Measurements from ENCODE around the gene STEAP2. TPM values are rescaled to one million over a fixed set of nuclear protein-coding genes. Genes with fewer than 3 reads are reported as not detected.

Gene STEAP2
- total and polyA plus RNA-seq, 9 donors = 1.9 to 7.1 (median 3.0) TPM

DNA sequence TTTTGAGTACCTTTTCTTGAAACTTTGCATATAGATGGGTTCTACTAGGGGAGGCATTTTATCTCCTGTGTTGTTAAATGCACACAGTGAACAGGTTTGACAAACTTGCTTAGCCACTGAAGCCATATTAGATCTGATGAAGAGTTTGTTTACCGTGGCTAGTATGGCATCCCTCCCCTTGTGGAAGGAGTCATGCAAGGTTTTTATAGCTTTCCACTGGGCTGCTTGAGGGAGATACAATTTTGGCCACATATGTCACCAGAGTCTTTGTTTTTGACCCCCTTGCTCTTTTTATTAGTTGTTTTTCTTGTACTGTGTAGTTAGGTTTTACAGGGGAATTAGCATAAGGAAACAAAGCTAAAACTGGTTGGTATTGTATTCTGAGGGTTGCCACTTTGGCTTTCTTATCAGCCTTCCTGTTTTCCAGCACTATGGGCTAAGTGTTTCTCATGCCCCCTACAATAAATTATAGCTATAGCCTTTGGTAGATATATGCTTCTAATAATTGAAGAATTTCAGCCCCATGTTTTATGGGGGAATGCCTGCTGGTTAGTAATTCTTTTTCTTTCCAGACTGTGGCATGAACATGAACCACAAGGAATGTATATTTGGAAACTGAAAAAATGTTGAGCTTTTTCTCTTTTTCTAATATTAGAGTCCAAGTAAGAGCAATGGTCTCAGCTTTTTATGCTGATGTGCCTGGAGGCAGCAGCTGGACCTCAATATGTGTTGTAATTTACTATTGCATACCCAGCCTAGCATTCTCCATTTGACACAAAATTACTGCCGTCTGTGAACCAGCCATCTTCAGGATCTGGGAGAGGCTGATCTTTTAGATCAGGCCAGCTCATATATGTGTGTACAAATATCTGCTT is 18.4 kb upstream of the STEAP2 start:
- Histone ChIP-seq H3K27me3 (ENCODE audit: control insufficient read depth, insufficient read depth, low read length) (no peaks in the 10 kb centered on the region), H3K9me3 (replicated peaks; ENCODE audit: control insufficient read depth, low read depth, low read length) (no peaks in the 10 kb centered on the region), H3K36me3 (ENCODE audit: control insufficient read depth, insufficient read depth, low read length) (no peaks in the 10 kb centered on the region), H3K4me1 (ENCODE audit: control insufficient read depth, insufficient read depth, low read length) (no peaks in the 10 kb centered on the region), H3K4me3 (ENCODE audit: low read length) (no peak overlapping the region), H3K27ac (ENCODE audit: low read length) (no peak overlapping the region)
- WGBS (ENCODE audit: insufficient coverage) = no CpG with 5 or more reads among the region's 2 CpGs
- no peak for DNase-seq

DNA sequence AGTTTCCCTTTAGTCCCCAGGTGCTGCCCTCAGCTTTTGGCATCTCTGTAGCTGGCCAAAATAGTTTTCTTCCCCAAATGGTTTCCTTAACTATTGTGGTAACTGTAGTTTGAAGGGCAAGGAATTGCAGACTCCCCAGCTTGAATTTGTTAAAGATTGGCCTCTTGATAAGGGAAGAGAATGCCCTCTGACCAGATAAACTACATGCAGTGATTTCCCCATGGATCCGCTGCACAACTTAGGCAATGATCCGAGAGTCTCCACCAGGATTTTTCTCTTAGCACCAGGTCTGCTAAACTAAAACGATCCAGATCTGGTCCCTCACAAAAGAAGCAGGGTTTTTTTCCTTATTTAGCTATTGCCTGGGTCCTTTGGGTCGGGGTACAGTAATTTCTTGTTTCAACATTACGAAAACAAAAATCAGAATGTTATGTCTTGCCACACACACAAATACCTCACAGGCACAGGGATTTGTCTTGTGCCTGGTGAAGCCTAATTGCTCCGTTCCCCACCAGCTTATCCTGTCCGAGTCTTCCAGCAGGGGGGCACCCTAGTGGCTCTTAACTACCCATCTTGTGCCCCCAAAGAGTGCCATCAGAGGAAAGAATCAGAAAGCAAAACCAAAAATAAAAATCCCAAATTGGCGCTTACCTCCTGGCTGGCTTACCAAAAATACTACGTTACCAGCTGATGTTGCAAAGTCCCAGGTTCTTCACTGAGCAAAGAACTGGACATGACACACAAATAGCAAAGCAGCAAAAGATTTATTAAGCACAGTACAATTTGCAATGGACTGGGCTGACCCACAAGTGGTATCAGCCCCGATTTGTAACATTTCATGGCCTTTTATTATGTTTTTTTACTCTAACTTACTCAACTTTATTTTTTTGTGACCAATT is 16.4 kb upstream of the STEAP2 start:
- no peaks in the 10 kb centered on the region for H3K36me3 ChIP-seq (ENCODE audit: control insufficient read depth, insufficient read depth, low read length)
- no peaks in the 10 kb centered on the region for H3K4me1 ChIP-seq (ENCODE audit: control insufficient read depth, insufficient read depth, low read length)
- no peak for DNase-seq
- no peaks in the 10 kb centered on the region for H3K9me3 ChIP-seq (replicated peaks; ENCODE audit: control insufficient read depth, low read depth, low read length)
- 83% methylated on average over 7 of the region's 10 CpGs for WGBS (ENCODE audit: insufficient coverage)
- H3K4me3 ChIP-seq (ENCODE audit: low read length) = no peak overlapping the region
- H3K27me3 ChIP-seq (ENCODE audit: control insufficient read depth, insufficient read depth, low read length) = no peaks in the 10 kb centered on the region
- H3K27ac ChIP-seq (ENCODE audit: low read length) = no peak overlapping the region

DNA sequence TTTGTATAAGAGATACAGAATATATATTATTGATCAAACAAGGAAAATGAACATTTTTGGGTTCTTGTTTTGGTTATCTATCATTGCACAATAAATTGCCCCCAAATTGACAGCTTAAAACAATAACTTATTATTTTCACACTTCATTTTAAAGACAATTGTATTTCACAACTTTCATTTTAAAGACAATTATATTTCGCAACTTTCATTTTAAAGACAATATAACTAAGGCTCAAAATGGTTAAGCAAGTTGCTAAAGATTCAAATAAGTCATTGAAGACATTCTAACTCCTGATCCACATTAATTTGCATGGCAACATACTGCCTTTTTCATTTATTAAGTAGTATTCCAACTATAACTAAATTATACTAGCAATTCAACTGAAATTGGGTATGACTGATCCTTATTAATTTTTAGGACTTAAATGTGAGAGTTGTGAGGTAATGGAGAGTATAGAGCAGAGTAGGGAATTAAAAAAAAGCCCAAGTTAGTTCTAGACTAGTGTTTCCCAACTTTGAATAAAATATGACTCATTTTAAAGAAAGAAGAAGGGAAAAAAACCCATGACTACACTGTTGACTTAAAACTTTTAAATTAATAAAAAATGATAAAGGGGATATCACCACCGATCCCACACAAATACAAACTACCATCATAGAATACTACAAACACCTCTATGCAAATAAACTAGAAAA is 9.9 kb upstream of the STEAP2 start:
- WGBS (ENCODE audit: insufficient coverage) = no CpG with 5 or more reads among the region's 2 CpGs

DNA sequence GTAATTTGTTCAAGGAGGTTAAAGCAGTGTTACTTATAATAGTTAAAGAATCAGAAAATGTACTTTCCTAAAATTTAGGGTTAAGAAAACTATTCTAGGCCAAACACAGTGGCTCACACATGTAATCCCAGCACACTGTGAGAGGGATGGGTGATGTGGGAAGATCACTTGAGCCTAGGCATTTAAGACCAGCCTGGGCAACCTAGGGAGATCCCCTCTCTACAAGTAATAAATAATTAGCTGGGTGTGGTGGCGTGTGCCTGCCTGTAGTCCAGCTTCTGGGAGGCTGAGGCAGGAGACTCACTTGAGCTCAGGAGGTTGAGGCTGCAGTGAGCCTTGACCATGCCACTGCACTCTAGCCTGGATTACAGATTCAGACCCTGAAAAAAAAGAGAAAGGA is 3.6 kb upstream of the STEAP2 start:
- Histone ChIP-seq H3K4me1 (ENCODE audit: control insufficient read depth, insufficient read depth, low read length) (peaks cover 11% of the 10 kb centered on the region), H3K36me3 (ENCODE audit: control insufficient read depth, insufficient read depth, low read length) (no peaks in the 10 kb centered on the region), H3K9me3 (replicated peaks; ENCODE audit: control insufficient read depth, low read depth, low read length) (no peaks in the 10 kb centered on the region), H3K27me3 (ENCODE audit: control insufficient read depth, insufficient read depth, low read length) (peaks cover 12% of the 10 kb centered on the region), H3K27ac (ENCODE audit: low read length) (no peak overlapping the region), H3K4me3 (ENCODE audit: low read length) (no peak overlapping the region)
- WGBS (ENCODE audit: insufficient coverage) = no CpG with 5 or more reads among the region's 1 CpG
- DNase-seq = no peak

More for the DNA sequence above, 9.9 kb upstream of the STEAP2 start:
- H3K9me3 ChIP-seq (replicated peaks; ENCODE audit: control insufficient read depth, low read depth, low read length) = no peaks in the 10 kb centered on the region
- no peak for DNase-seq
- H3K4me3 ChIP-seq (ENCODE audit: low read length) = no peak overlapping the region
- no peaks in the 10 kb centered on the region for H3K36me3 ChIP-seq (ENCODE audit: control insufficient read depth, insufficient read depth, low read length)
- no peaks in the 10 kb centered on the region for H3K27me3 ChIP-seq (ENCODE audit: control insufficient read depth, insufficient read depth, low read length)
- no peaks in the 10 kb centered on the region for H3K4me1 ChIP-seq (ENCODE audit: control insufficient read depth, insufficient read depth, low read length)
- H3K27ac ChIP-seq (ENCODE audit: low read length) = no peak overlapping the region

DNA sequence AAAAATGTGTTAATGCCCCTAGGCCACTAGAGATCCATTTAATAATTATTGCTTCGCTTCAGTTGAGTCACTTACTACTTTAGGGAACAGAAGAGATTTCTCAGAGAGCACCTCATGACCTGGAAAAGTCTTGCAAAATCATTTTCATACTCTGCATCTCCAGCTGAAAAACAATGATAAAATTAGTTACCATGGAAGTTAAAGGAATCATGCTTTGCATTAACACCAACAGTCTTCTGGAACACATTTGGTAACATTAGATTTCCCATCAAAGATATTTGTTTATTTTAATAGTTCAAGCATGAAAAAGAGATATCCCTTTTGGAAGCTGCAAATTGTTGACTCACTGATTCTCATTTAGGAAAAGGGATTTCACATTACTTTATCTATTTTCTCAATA is 1.8 kb upstream of the STEAP2 start:
- Histone ChIP-seq H3K36me3 (ENCODE audit: control insufficient read depth, insufficient read depth, low read length) (no peaks in the 10 kb centered on the region), H3K9me3 (replicated peaks; ENCODE audit: control insufficient read depth, low read depth, low read length) (no peaks in the 10 kb centered on the region), H3K27ac (ENCODE audit: low read length) (no peak overlapping the region), H3K4me1 (ENCODE audit: control insufficient read depth, insufficient read depth, low read length) (peaks cover 11% of the 10 kb centered on the region), H3K27me3 (ENCODE audit: control insufficient read depth, insufficient read depth, low read length) (peaks cover 12% of the 10 kb centered on the region), H3K4me3 (ENCODE audit: low read length) (no peak overlapping the region)
- DNase-seq = no peak
- no CpG with 5 or more reads among the region's 1 CpG for whole genome bisulfite sequencing (ENCODE audit: insufficient coverage)

DNA sequence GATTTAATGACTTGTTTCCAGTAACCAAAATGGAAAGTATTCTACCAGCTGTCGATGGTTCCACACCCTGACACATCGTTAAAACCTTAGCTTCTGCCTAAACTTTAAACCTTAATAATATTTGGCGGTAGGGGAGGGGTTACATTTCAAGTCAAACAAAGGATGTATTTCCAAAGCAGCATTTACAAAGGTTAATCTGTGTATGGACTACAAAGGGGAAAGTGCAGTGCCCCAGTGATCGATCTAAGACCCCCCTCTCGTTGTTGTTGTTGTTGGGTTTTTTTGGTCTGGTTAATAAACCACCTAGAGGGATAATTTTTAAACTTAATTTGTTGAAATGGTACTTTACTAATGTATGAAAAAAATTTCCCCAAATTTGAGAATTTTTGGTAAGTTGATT is 1.1 kb upstream of the STEAP2 start:
- DNase-seq = peak; percentile 44
- peaks cover 11% of the 10 kb centered on the region for H3K4me1 ChIP-seq (ENCODE audit: control insufficient read depth, insufficient read depth, low read length)
- H3K4me3 ChIP-seq (ENCODE audit: low read length) = no peak overlapping the region
- no CpG with 5 or more reads among the region's 5 CpGs for WGBS (ENCODE audit: insufficient coverage)
- H3K27ac ChIP-seq (ENCODE audit: low read length) = peak overlapping the region; percentile 76
- peaks cover 12% of the 10 kb centered on the region for H3K27me3 ChIP-seq (ENCODE audit: control insufficient read depth, insufficient read depth, low read length)
- no peaks in the 10 kb centered on the region for H3K36me3 ChIP-seq (ENCODE audit: control insufficient read depth, insufficient read depth, low read length)
- H3K9me3 ChIP-seq (replicated peaks; ENCODE audit: control insufficient read depth, low read depth, low read length) = no peaks in the 10 kb centered on the region

DNA sequence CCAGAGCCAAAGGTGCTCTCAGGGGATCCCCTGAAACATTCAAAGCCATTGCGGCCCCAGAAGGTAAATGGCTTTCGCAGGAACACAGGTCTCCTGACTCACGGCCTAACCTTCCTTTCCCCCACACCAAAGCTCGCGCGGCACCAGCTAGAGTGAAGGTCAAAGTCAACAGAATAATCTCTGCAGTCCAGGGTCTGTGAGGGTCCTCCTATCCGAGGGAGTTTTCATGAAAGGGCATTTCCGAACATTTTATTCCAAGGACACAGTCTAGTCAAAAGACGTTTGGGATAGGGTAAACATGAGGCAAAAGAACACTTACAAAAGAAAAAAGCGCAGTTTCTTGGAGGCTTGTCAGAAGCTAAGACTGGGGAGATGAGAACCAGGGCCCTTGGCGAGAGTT is 559 bp upstream of the STEAP2 start:
- H3K9me3 ChIP-seq (replicated peaks; ENCODE audit: control insufficient read depth, low read depth, low read length) = no peaks in the 10 kb centered on the region
- no peaks in the 10 kb centered on the region for H3K36me3 ChIP-seq (ENCODE audit: control insufficient read depth, insufficient read depth, low read length)
- 23% methylated on average over 4 of the region's 11 CpGs for WGBS (ENCODE audit: insufficient coverage)
- H3K27ac ChIP-seq (ENCODE audit: low read length) = peak overlapping the region; percentile 76
- H3K4me3 ChIP-seq (ENCODE audit: low read length) = peak overlapping the region; percentile 57
- peaks cover 12% of the 10 kb centered on the region for H3K27me3 ChIP-seq (ENCODE audit: control insufficient read depth, insufficient read depth, low read length)
- H3K4me1 ChIP-seq (ENCODE audit: control insufficient read depth, insufficient read depth, low read length) = peaks cover 11% of the 10 kb centered on the region
- DNase-seq = no peak

DNA sequence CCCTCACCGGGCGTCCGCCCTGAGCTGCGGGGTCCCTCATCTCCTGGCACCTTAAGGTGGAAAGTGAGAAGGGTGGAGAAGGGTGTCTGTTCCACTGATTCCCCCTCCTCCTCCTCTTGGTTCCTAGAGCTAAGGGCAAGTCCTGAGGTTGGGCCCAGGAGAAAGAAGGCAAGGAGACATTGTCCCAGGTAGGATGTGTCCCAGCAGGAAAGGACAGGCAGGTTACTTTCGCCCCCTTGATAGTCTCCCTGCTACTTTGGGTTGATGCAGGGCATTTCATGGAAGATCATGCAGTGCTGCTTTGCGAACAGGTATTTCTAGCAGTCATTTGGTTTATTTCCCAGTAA is 582 bp downstream of the STEAP2 start:
- DNase-seq = peak; percentile 31
- Histone ChIP-seq H3K36me3 (ENCODE audit: control insufficient read depth, insufficient read depth, low read length) (no peaks in the 10 kb centered on the region), H3K27me3 (ENCODE audit: control insufficient read depth, insufficient read depth, low read length) (peaks cover 12% of the 10 kb centered on the region), H3K4me1 (ENCODE audit: control insufficient read depth, insufficient read depth, low read length) (peaks cover 11% of the 10 kb centered on the region), H3K4me3 (ENCODE audit: low read length) (peak overlapping the region; percentile 57), H3K9me3 (replicated peaks; ENCODE audit: control insufficient read depth, low read depth, low read length) (no peaks in the 10 kb centered on the region), H3K27ac (ENCODE audit: low read length) (peak overlapping the region; percentile 59)
- 50% methylated on average over 1 of the region's 6 CpGs for WGBS (ENCODE audit: insufficient coverage)

DNA sequence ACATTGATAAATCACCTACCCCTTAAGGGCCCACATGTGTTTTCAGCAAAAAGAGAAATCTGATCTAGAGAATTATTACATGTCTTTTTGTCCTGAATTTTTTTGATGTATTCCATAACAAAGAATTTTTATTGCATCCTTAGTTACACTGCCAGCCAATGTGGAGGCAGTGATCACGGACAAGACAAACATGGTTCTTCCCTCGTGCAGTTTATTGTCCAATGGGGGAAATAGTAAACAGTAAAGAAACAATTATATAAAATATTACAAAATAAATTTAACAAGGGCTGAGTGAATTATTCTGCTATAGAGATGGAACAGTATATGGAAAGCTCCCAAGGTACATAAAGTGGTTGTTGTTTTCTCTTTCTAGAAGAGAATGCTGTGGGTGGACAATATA is 2.0 kb downstream of the STEAP2 start:
- Histone ChIP-seq H3K4me1 (ENCODE audit: control insufficient read depth, insufficient read depth, low read length) (peaks cover 11% of the 10 kb centered on the region), H3K27me3 (ENCODE audit: control insufficient read depth, insufficient read depth, low read length) (peaks cover 12% of the 10 kb centered on the region), H3K9me3 (replicated peaks; ENCODE audit: control insufficient read depth, low read depth, low read length) (no peaks in the 10 kb centered on the region), H3K36me3 (ENCODE audit: control insufficient read depth, insufficient read depth, low read length) (no peaks in the 10 kb centered on the region), H3K4me3 (ENCODE audit: low read length) (no peak overlapping the region), H3K27ac (ENCODE audit: low read length) (no peak overlapping the region)
- WGBS (ENCODE audit: insufficient coverage) = no CpG with 5 or more reads among the region's 2 CpGs
- no peak for DNase-seq

Measured in muscle of leg (tissue), 11 donors.